GM21529 (cell line): ENCODE data around the gene CNPY1.

Source experiments
- ATAC-seq: cut with Tn5 transposase; IDR thresholded peaks from one replicate; pipeline ENCODE4 v1.9.1; 2021; ENCODE audit not compliant: unreplicated experiment

CNPY1 gene

DNA sequence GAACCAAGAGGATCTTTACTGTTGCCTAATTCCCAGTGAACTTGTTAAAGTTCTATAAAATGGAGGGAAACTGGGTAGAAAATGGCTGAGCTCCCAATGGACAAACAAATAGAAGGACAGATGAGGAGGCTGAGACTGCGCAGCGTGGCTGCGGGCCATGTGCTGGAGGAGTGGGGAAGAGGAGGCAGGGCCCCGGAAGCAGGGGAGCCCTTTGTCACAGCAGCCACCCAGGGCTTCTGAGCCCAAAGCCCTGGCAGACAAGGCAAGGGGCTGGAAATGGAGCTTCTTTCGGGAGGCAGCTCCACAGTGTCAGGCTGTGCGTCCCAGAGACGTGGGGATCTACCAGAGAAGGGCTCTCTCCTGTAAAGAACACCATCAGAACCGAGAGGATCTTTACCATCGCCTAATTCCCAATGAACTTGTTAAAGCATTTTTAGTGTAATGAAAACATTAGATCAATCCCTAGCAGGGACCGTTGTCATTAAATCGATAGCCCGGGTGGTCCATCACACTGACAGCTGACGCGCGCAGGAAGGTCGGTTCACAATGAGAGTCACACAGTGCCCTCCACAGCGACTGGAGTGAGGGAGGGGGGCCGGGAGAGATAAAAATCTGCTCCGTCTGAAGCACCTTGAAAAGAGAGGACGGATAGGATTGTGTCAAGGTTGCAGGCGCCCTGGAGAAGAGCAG, 14.0 kb upstream of the CNPY1 start:
- no peak for ATAC-seq

DNA sequence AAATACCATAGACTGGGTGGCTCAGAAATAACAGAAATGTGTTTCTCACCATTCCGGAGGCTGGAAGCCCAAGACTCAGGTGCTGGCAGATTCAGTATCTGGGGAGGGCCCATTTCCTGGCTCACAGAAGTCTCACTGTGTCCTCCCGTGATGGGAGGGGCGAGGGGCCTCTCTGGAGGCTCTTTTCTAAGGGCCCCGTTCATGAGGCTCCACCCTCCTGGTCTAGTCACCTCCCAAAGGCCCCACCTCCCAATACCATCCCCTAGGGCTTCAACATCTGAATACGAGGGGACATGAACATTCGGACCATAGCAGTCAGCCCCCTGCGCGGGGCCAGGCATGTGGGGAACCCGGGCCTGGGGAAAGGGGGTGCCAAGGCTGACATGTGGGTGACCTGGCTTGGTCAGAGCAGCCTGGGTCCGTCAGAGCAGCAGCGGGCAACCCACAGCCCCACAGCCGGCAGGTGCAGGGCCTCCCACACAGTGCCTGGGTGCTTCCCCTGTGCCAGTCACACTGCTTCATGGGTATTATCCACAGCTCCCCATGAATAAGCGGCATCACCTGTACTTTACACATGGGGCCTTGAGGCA, 13.3 kb upstream of the CNPY1 start:
- ATAC-seq: no peak

DNA sequence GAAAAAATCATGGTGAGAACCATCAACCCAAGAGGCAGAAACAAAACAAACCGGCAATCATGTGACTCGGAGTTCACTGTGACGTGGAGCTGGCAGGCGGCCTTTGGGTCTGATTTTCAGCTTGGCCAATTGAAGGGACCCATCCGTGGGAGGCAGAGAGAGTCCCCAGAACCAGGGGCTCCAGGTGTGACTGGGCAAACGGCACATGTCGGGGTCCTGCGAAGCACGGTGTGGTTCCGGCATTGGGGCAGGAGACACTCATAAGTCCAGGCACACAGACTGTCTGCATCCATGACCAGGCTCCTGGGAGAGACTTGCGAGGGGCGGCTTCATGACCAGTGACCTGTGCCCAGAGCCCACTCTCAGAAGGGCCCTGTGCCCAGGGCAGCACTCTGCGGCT, 12.6 kb upstream of the CNPY1 start:
- no peak for ATAC-seq

DNA sequence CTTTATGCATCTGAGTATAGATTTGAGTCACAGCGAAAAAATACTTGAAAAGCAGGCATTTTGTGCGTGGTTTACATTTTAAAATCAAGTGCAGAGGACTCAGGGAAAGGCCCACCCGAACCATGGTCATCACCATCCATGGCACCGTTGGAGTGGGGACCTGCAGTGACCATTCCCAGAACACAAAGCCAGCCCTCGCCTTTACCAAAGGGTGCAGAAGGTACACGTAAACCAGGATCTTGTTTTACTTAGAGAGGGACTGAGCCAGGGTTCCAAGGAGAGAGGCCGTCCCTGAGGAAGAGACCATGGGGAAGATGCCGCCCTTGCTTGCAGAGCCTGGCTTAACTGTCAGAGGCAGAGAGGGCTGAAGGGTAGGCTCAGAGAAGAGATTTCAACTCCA, 12.0 kb upstream of the CNPY1 start:
- ATAC-seq: no peak

DNA sequence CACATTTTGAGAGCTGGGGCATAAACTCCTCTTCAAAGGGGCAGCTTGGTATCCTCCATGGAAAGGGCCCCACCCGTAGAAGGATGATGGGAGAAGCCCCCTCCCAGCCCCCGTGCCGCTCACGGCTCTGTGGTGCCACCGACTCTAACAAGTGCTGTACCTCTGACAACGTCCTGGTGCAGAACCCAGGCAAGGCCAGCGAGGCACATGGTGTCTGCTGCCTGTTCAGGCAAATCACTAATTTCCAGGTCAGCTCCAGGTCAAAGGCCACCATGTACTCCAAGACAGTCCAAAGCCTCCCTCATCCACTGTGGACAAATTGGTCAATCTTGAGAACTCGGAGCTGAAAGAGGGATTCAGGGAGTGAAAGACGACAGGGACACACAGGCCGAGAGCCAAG, 11.4 kb upstream of the CNPY1 start:
- ATAC-seq: no peak

DNA sequence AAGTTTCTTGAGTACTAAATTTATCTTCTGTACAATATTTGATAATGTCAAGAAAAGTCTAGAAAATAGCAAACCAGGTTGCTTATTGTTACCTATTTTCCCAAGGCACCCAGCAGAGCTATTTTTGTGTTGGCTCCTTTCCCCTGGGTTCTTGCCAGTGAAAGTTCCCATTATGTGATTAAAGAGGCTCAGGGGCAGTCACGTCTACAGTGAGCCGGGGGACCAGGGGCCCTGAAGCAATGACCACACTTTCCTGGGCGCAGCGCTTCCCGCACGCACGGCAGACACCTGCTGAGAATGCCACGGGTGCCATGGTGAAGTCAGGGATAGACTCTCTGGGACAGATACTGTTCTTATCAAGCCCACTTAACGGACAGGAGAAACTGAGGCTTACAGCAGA, 10.4 kb upstream of the CNPY1 start:
- ATAC-seq: no peak

DNA sequence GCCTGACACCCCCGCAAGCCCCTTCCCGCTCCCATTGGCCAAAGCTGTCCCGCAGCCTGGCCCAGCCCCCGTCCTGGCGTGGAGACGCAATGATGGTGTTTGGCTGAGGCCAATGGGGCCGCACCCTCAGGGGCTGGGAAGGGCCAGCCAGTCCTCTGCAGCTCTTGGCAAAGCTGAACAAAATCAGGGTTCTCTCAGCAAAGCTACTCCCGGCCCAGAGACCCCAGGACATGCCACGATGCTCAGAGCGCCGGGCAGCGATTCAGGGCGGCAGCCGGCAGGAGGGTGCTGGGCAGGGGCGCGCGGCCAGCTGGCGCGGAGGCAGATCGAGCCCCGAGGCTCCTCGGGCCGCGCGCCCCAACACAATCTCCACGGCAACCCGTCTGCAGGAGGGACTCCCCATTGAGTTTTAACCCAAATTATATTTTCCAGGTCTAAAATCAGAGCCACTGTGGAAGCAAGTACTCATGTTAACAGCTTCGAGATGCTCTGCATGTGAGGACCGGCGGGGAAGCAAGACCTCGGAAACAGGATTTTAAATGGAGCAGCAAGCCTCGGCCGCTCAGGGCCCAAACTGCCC, 8.8 kb upstream of the CNPY1 start:
- no peak for ATAC-seq

DNA sequence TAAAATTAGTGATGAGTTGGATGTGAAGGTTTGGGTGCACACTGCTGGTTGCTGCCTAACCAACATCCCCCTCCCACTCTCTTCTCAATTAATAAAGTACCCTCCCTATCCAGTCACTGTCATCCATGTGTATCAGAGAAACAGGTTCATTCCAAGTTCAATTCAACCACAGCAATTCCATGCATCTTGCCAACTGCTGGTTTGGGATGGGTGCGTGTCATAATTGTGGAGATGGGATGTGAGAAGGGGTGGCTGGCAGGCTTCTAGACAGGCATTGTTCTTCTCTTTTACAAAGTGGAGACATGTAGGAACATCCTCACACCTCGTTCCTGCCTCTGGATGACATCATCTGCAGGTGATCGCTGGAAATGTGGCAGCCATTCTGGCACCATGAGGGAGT, 7.5 kb upstream of the CNPY1 start:
- ATAC-seq: no peak

DNA sequence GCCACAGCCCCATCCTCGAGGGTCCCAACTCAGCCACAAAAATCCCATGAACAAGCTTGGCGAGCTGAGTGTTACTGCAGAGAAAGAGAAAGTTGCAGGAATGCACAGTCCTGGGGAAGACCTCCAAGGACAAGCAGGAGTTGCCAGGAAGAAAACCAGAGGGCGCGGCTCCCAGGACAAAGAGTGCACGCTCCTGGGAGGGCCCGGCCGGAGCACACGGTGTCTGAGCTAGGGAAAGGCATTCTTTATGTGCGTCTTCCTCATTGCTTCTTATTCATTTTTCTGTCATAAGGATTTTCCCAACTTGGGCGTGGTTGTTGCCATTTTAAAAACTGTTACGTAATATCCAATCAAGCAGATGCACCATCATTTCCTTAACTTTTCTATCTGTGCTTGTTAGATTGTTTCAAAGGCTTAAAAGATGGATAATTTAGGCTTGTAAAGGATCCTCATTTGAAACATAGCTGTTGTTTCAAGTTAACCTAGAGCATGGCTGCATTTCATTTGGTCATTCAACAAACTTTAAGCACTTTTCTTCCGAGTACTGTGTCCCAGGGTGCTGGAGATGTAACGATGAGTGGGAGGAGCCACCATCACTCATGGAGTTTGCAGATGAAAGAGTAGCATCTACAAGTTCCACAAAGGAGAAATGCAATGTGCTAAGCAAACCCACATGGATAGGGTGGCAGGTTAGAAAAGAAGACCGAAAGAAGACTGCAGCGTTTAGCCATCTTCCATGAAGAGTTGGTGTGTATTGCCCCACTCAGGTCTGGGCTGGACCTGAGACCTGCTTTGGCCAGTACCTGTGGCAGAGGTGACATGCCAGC, 5.6 kb upstream of the CNPY1 start:
- ATAC-seq: no peak

DNA sequence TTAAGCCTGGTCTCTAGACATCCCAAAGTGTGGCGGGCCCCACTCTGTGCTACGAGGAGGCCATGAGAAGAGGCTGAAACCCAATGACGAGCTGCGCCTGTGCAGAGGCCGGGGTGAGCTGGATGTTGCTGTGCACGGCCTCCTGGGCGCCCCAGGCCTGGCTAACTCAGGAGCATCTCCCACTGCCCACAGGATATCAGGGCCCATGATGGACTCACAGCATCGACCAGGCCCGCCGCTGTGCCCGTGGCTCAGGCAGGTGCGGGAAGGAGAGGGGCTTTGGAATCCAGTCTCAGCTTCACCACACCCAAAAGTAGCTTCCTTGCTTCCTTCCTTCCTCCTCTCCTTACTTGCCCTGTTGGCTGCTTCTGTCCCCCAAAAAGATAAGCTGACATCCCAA, 4.6 kb upstream of the CNPY1 start:
- ATAC-seq: no peak

DNA sequence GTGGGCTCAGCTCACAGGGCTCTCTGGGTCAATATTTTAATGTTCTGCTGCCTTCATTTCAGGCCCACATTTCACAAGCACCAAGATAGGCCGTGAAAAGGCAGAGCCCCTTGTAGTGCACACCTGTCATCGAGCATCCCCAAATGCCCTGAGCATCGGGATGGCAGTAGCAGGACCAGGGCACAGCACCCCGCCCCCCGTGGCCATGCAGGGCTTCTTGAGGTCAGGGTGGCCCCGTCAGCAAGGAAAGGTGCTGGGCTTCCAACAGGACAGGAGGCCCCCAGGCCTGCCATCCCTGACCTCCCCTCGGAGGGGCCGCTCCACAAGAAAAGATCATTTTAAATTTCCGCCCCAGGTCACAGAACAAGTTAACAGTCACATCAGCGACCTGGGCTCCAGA, 2.9 kb upstream of the CNPY1 start:
- no peak for ATAC-seq

DNA sequence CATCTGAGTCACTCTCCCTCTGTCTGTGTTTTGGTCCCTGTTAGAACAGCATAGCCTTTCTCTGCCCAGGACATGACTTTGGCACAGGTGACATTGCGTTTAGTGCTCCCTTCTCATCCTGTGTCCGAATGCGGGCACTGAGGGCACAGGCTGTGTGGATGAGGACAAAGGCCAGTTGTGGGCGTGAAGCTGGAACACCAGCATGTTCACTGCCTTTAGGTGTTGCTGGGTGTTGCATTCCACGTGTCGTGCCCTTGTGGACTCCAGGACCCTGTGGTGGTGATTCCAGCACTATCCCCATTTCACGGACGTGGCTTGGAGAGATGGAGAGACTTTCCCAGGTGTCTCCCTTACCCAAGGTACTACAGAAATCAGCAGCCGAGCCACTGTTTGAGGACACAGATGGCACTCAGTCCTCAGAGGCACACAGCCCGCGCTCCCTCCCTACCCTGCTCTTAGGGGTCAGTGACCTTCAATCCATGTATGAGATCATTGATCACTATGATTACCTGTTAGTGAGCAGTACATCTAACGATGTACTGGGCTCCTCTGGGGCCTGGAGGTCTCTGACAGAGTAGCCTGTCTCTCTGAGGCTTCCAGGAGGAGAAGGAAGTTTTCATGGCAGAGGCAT, 917 bp upstream of the CNPY1 start:
- ATAC-seq: no peak

DNA sequence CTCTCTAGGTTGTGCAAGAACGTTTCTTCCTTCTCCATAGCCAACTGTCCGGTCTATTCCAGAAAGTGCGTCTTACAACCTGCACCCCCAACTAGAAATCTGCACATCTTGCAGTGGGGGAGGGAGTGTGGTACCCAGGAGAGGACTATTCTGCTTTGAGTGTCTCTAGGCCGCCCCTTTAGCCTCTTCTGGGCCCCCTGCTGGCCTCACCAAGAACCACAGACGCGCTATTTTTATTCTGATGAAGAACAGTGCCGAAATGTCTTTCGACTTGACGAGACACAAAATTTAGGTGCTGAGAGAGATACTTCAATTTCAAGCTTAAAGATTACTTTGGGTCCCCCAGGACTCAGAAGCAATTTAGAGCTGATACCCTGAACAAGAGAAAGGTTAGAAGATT, 1.0 kb downstream of the CNPY1 start:
- ATAC-seq: no peak

DNA sequence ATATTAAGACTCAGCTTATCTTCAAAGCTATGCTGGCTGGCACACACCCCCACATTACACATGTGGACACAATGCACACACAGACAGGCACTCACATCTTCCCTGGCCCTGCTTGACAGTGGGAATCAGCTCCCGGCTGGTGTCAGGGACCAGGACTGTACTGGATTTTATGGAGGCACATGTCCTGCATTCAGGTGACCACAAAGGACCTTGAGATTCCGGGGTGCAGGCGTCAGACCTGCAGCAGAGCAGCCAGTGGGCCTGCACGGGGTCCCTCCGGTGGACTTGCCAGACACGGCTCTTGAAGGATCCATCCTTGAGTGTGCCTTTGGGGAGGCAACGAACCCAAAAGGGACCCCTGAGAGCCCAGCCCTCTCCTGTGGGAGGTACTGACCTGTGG, 1.9 kb downstream of the CNPY1 start:
- ATAC-seq: no peak

DNA sequence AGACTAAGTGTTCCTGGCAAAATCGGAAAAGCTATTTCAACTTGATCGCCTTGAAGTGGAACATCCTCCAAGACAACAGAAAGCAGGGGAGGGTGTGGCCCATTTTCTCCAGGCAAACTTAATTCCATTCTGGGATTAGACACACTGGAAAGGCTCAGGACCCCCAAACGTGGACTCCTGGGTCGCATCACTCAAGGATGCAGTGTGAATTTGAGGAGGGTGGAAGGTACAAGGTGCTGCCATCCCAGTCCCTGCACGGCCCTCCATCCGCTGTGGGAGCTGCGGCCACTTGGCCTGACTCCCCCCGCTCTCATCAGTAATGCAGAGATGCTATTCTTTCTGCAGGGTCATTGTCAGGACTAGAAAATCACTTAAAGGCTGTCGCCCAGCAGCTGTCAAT, 2.4 kb downstream of the CNPY1 start:
- no peak for ATAC-seq

DNA sequence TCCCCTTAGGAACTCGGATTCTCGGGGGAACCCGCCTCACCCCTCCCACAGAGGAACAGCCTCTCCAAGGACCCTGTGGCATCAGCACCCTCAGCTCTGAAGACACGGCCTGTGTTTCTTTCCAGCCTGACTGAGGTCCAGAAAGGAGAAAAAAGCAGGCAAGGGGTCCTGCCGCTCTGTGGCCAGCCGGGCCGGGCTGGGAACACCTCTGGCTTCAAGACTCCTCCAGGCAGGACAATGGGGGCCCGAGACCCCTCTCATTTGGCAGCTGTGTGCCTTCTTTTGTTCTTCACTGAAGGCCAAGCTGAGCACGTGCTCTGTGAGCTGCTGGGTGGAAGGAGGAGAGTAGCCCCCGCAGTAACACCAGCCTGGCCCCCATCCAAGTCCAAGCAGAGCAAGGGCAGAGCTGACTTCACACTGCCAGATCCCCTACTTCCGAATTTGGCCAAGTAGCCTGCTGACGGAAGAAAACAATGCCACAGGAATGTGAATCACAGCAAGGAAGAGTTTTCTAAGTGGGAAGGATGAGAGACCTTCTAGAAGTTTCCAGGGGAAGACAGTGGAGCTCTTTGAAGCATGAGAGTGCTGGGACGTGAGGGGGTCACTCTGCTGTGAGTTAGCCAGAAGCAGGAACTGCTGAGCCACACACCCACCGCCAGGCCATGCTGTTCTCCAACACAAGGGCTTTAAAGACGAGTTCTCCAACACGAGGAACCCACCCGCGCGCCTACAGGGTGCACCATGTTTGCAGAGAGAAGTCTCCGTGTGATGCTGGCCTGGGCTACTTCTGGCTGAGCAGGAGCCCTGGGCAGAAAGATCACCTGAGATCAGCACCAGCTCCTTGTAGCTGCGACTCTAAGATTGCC, 3.1 kb downstream of the CNPY1 start:
- ATAC-seq: no peak

DNA sequence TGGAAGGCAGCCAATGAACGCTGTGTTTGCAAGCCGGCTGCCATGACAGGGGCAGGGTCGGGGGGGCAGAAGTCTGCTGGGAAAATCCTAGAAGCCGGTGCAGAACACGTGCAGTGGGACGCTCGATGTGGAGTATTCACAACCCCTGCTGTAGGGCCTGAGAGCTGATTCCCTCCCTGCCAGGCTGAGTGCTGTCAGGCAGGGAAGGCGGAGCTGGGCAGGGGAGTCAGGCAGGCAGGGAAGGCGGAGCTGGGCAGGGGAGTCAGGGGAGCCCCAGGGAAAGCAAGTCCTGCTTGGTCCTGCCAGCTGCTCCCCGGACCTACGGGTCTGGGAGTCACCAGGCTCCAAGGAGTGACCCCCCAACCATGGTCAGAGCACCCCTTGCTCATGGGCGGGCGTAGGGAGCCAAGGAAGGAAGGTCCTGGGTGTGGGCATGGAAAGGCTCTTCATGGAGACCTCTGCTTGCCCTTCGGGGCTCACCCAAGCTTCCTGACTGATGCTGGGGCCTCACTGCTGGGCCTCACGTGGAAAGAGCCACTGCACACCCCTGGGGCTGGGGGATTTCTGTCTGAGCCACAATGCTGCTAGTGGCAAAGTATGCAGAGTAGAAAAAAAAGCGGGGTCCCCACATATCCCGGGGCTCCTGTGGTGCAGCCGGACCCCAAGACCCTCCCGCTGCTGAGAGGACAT, 4.2 kb downstream of the CNPY1 start:
- ATAC-seq: no peak

DNA sequence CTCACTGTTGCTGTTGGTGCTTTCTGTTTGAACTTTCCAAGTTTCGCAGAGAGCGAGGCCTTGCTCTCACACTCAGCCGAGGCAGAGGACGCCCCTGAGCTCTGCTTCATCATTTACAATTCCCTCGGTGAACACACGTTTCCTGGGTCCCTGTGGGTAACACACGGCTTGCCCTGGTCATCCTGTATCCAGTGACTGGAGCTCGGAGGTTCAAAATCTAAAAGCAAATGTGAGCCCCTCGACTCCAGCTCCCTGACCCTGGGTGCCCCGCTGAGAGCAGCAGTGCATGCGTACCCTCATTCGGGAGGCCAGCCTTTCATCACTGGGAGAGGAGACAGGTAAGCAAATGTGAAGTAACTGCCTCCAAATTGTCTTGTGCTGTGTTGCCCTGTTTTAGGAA, 5.8 kb downstream of the CNPY1 start:
- no peak for ATAC-seq

DNA sequence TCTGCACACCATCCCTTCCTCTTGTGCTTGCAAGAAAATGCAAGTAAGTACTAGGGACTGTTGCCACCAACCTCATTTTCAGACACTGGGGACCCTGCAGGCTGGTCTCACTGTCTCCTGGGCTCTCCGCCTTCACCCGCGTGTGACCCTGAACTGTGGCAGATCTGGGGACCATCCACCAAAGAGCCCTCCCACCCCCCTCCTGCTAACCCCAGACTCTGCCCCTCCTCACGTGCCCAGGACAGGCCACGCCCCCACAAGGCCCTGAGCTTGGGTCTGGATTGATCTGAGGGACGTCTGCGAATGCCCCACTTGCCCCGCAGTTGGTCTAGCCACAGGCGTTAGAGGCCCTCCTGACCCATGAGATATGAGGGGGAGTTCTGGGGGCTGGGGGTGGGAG, 8.1 kb downstream of the CNPY1 start:
- no peak for ATAC-seq

DNA sequence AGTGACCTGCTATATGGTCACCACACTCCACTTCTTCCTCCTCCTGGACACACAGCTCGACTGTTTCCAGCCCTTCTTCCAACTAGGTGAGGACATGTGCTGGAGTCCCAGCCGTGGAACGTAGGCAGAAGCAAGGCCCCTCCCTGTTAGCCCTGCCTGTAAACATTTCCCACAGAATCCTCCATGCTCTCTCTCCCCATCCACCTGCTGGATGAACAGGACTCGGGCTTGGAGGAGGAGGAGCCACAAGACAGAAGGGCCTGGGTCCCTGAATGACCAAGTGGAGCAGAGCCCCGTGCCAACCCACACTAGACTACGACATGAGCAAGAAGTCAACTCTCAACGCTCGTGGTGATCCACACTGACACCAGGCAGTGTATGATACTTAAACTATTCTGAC, 9.9 kb downstream of the CNPY1 start:
- ATAC-seq: no peak
